ENCODE data around the gene RTN1.
"Not testable (repeated sequence)": the region's sequence is repeated elsewhere in the genome, so short reads cannot be mapped to it uniquely, and the experiment has no call there.

Gene RTN1

GRCh38 chr14:59688224-59689170 is 182.1 kb downstream of the RTN1 start:
- Histone ChIP-seq H3K27me3 (ENCODE audit: control insufficient read depth, insufficient read depth, low read length) (no peaks in the 10 kb centered on the region), H3K4me1 (ENCODE audit: control insufficient read depth, insufficient read depth, low read length) (no peaks in the 10 kb centered on the region), H3K9me3 (ENCODE audit: control insufficient read depth, low read length) (no peaks in the 10 kb centered on the region), H3K4me3 (ENCODE audit: low read length) (no peak overlapping the region), H3K9ac (ENCODE audit: low read length) (no peak overlapping the region), H3K36me3 (ENCODE audit: control insufficient read depth, insufficient read depth, low read length) (no peaks in the 10 kb centered on the region)

DNA sequence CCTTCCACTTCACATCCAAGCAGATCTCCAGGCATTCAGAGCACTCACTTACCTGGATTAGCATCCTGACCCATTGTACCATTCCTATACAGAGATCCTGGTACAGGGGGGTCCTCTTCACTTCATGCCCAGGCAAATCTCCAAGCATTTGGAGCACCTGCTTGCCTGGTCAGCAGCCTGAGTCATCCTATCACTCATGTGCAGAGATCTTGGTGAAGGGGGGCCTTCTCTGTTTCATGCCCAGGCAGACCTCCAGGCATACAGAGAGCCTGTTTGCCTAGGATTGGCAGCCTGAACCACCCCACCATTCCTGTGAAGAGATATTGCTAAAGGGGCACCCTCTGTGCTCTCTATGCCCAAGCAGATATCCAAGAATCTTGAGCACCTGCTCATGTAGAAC is 182.9 kb downstream of the RTN1 start:
- Histone ChIP-seq H3K4me1 (ENCODE audit: control insufficient read depth, insufficient read depth, low read length) (no peaks in the 10 kb centered on the region), H3K9me3 (ENCODE audit: control insufficient read depth, low read length) (no peaks in the 10 kb centered on the region), H3K9ac (ENCODE audit: low read length) (no peak overlapping the region), H3K27me3 (ENCODE audit: control insufficient read depth, insufficient read depth, low read length) (no peaks in the 10 kb centered on the region), H3K4me3 (ENCODE audit: low read length) (no peak overlapping the region), H3K36me3 (ENCODE audit: control insufficient read depth, insufficient read depth, low read length) (no peaks in the 10 kb centered on the region)

GRCh38 chr14:59679872-59680271 is 190.7 kb downstream of the RTN1 start:
- Histone ChIP-seq H3K27me3 (ENCODE audit: control insufficient read depth, insufficient read depth, low read length) (peaks cover 3% of the 10 kb centered on the region), H3K4me3 (ENCODE audit: low read length) (no peak overlapping the region), H3K36me3 (ENCODE audit: control insufficient read depth, insufficient read depth, low read length) (no peaks in the 10 kb centered on the region), H3K9ac (ENCODE audit: low read length) (no peak overlapping the region), H3K9me3 (ENCODE audit: control insufficient read depth, low read length) (no peaks in the 10 kb centered on the region), H3K4me1 (ENCODE audit: control insufficient read depth, insufficient read depth, low read length) (no peaks in the 10 kb centered on the region)

DNA sequence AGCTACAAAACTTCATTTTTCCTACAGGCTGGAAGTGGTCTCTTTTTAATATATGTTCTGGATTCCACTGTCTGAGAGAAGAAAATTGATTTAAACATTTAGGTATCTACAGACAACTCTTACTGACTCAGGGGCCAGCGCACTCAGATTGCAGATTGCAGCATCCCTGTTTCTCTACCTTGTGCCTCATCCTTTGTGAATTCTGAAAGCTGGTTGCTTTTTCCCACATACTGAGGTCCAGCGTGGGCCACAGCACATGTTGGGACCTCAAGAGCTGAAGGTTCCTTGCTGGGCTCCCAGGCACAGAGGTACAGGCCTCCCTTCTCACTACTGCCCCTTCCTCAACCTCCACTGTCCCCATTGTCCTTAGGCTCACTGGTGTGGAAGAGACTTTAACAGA is 192.2 kb downstream of the RTN1 start:
- Histone ChIP-seq H3K9ac (ENCODE audit: low read length) (no peak overlapping the region), H3K4me3 (ENCODE audit: low read length) (no peak overlapping the region), H3K9me3 (ENCODE audit: control insufficient read depth, low read length) (no peaks in the 10 kb centered on the region), H3K4me1 (ENCODE audit: control insufficient read depth, insufficient read depth, low read length) (no peaks in the 10 kb centered on the region), H3K27me3 (ENCODE audit: control insufficient read depth, insufficient read depth, low read length) (peaks cover 3% of the 10 kb centered on the region), H3K36me3 (ENCODE audit: control insufficient read depth, insufficient read depth, low read length) (no peaks in the 10 kb centered on the region)

GRCh38 chr14:59677771-59678231 is 192.8 kb downstream of the RTN1 start:
- Histone ChIP-seq H3K36me3 (ENCODE audit: control insufficient read depth, insufficient read depth, low read length) (no peaks in the 10 kb centered on the region), H3K4me3 (ENCODE audit: low read length) (no peak overlapping the region)

GRCh38 chr14:59675394-59675793 is 195.2 kb downstream of the RTN1 start:
- no peak overlapping the region for H3K4me3 ChIP-seq (ENCODE audit: low read length)
- no peaks in the 10 kb centered on the region for H3K27me3 ChIP-seq (ENCODE audit: control insufficient read depth, insufficient read depth, low read length)
- no peaks in the 10 kb centered on the region for H3K4me1 ChIP-seq (ENCODE audit: control insufficient read depth, insufficient read depth, low read length)
- H3K36me3 ChIP-seq (ENCODE audit: control insufficient read depth, insufficient read depth, low read length) = no peaks in the 10 kb centered on the region
- H3K9me3 ChIP-seq (ENCODE audit: control insufficient read depth, low read length) = no peaks in the 10 kb centered on the region
- no peak overlapping the region for H3K9ac ChIP-seq (ENCODE audit: low read length)

More at GRCh38 chr14:59677771-59678231, 192.8 kb downstream of the RTN1 start:
- Histone ChIP-seq H3K4me1 (ENCODE audit: control insufficient read depth, insufficient read depth, low read length) (no peaks in the 10 kb centered on the region), H3K9ac (ENCODE audit: low read length) (no peak overlapping the region), H3K9me3 (ENCODE audit: control insufficient read depth, low read length) (no peaks in the 10 kb centered on the region), H3K27me3 (ENCODE audit: control insufficient read depth, insufficient read depth, low read length) (peaks cover 3% of the 10 kb centered on the region)

DNA sequence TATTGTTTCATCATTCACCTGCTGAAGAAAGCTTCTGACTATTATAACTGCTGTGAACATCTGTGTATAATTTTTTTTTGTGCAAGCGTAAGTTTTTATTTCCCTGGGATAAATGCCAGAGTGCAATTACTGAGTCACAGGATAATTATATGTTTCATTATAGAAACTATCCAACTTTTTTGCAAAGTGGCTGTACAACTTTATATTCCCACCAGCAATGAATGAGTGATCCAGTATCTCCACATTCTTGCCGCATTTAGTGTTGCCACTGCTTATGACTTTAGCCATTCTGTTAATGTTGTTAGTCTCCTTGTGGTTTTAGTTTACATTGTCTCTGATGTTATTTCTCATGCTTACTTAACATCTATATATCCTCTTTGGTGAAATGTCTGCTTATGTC is 205.8 kb downstream of the RTN1 start:
- H3K4me1 ChIP-seq (ENCODE audit: control insufficient read depth, insufficient read depth, low read length) = no peaks in the 10 kb centered on the region
- no peak overlapping the region for H3K9ac ChIP-seq (ENCODE audit: low read length)
- H3K9me3 ChIP-seq (ENCODE audit: control insufficient read depth, low read length) = no peaks in the 10 kb centered on the region
- no peaks in the 10 kb centered on the region for H3K36me3 ChIP-seq (ENCODE audit: control insufficient read depth, insufficient read depth, low read length)
- no peaks in the 10 kb centered on the region for H3K27me3 ChIP-seq (ENCODE audit: control insufficient read depth, insufficient read depth, low read length)
- no peak overlapping the region for H3K4me3 ChIP-seq (ENCODE audit: low read length)

- Histone ChIP-seq H3K4me1 (ENCODE audit: control insufficient read depth, insufficient read depth, low read length) (no peaks in the 10 kb centered on the region), H3K9ac (ENCODE audit: low read length) (no peak overlapping the region), H3K36me3 (ENCODE audit: control insufficient read depth, insufficient read depth, low read length) (no peaks in the 10 kb centered on the region), H3K27me3 (ENCODE audit: control insufficient read depth, insufficient read depth, low read length) (no peaks in the 10 kb centered on the region), H3K4me3 (ENCODE audit: low read length) (no peak overlapping the region), H3K9me3 (ENCODE audit: control insufficient read depth, low read length) (no peaks in the 10 kb centered on the region)
Observed at GRCh38 chr14:59657769-59658168, 212.8 kb downstream of the RTN1 start.

DNA sequence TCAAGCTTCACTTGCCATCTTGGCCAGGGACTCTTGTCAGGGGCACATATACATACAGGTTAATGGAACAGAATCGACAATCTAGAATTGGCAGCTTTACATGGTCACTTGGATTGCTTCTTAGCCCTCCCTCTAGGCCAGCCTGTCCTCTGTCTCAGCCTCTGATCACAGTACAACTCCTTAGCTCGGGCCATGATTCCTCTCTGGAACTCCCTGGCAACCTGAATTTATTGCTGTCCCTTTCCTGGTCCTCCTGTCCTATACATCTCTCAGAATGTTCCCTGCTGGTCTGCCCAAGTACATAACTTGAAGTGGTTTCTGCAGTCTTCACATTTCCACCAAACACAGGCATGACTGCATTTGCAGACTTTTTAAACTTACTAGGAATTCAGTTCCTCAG is 214.1 kb downstream of the RTN1 start:
- Histone ChIP-seq H3K9me3 (ENCODE audit: control insufficient read depth, low read length) (no peaks in the 10 kb centered on the region), H3K27me3 (ENCODE audit: control insufficient read depth, insufficient read depth, low read length) (no peaks in the 10 kb centered on the region), H3K9ac (ENCODE audit: low read length) (no peak overlapping the region), H3K36me3 (ENCODE audit: control insufficient read depth, insufficient read depth, low read length) (no peaks in the 10 kb centered on the region), H3K4me3 (ENCODE audit: low read length) (no peak overlapping the region), H3K4me1 (ENCODE audit: control insufficient read depth, insufficient read depth, low read length) (no peaks in the 10 kb centered on the region)

GRCh38 chr14:59654131-59654530 is 216.4 kb downstream of the RTN1 start:
- H3K9me3 ChIP-seq (ENCODE audit: control insufficient read depth, low read length); H3K4me3 ChIP-seq (ENCODE audit: low read length); H3K36me3 ChIP-seq (ENCODE audit: control insufficient read depth, insufficient read depth, low read length); H3K9ac ChIP-seq (ENCODE audit: low read length); H3K4me1 ChIP-seq (ENCODE audit: control insufficient read depth, insufficient read depth, low read length); H3K27me3 ChIP-seq (ENCODE audit: control insufficient read depth, insufficient read depth, low read length): not testable (repeated sequence)

- H3K36me3 ChIP-seq (ENCODE audit: control insufficient read depth, insufficient read depth, low read length); H3K9ac ChIP-seq (ENCODE audit: low read length); H3K27me3 ChIP-seq (ENCODE audit: control insufficient read depth, insufficient read depth, low read length); H3K9me3 ChIP-seq (ENCODE audit: control insufficient read depth, low read length); H3K4me1 ChIP-seq (ENCODE audit: control insufficient read depth, insufficient read depth, low read length); H3K4me3 ChIP-seq (ENCODE audit: low read length): not testable (repeated sequence)
Observed at GRCh38 chr14:59646832-59647231, 223.7 kb downstream of the RTN1 start.

- Histone ChIP-seq H3K9ac (ENCODE audit: low read length) (no peak overlapping the region), H3K36me3 (ENCODE audit: control insufficient read depth, insufficient read depth, low read length) (no peaks in the 10 kb centered on the region), H3K4me3 (ENCODE audit: low read length) (no peak overlapping the region), H3K27me3 (ENCODE audit: control insufficient read depth, insufficient read depth, low read length) (no peaks in the 10 kb centered on the region), H3K4me1 (ENCODE audit: control insufficient read depth, insufficient read depth, low read length) (no peaks in the 10 kb centered on the region), H3K9me3 (ENCODE audit: control insufficient read depth, low read length) (no peaks in the 10 kb centered on the region)
Observed at GRCh38 chr14:59638885-59639284, 231.7 kb downstream of the RTN1 start.

Measured in mucosa of stomach (tissue), 1 donor.